Vagina (tissue), 2 donors: ENCODE data around the gene SYNDIG1L.

Source experiments
- CTCF ChIP-seq, 3 experiments: fragments of 450-650 bp in 2 of 3; fragments of 200-600 bp in 1 of 3; sonication (generic) in 1 of 3; IDR thresholded peaks; one replicate each; pipeline ENCODE4 v1.5.1; 2017 to 2019; ENCODE audit warnings: antibody characterized with exemption in 3 of 3, mild to moderate bottlenecking in 2 of 3, moderate library complexity in 2 of 3
- POLR2A ChIP-seq, 2 donors: fragments of 450-650 bp; IDR thresholded peaks; one replicate each; pipeline ENCODE4 v1.6.1; 2017; ENCODE audit warnings: antibody characterized with exemption in 2 of 2, mild to moderate bottlenecking in 2 of 2, moderate library complexity in 2 of 2
- POLR2AphosphoS5 ChIP-seq, 2 donors: sonication (generic); formaldehyde crosslinking; IDR thresholded peaks; one replicate each; pipeline ENCODE4 v1.9.0; 2017; ENCODE audit warnings: antibody characterized with exemption in 2 of 2, mild to moderate bottlenecking in 2 of 2, low read depth in 1 of 2; ENCODE audit not compliant: insufficient read depth in 1 of 2

DNA sequence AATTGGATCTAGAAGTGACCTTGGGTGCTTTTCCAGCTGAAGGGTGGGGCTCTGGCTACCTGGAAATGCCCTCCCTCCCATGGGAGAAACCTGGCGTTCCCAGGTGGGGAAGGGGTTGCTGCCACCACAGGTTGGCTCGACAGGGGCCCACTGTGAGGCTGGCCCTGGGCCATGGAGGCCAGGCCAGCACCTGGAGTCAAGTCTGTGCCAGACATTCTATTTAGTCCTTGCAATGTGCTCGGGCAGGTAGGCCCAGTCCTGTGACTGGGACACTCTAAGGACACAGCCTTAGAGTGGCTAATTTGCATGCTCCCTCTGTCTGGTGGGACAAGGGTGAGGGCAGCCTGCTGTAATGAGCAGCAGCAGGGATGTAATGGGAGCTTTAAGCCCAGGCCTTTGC lies 65.8 kb downstream of the SYNDIG1L start:
- no peak for TF ChIP-seq CTCF (IDR thresholded peaks at IDR 0.05)
- TF ChIP-seq POLR2AphosphoS5 (IDR thresholded peaks at IDR 0.05; ENCODE audit: insufficient read depth in 1 of 2, low read depth in 1 of 2), result no peak
- no peak for TF ChIP-seq POLR2A (IDR thresholded peaks at IDR 0.05)
